C4-2B (cell line): Measurements from ENCODE around the gene TBX3.

Source experiments
- CTCF ChIP-seq: fragments of 450-650 bp; conservative IDR thresholded peaks from 2 replicates; pipeline ENCODE4 v1.5.1; 2017; ENCODE audit warnings: mild to moderate bottlenecking
- ZFX ChIP-seq: fragments of 450-650 bp; IDR thresholded peaks from 2 replicates; pipeline ENCODE4 v1.6.1; 2017

- no peak for TF ChIP-seq CTCF
- TF ChIP-seq ZFX: no peak
Observed at GRCh38 chr12:114673901-114674250, 10.1 kb downstream of the TBX3 start.
